HG03103 (cell line): Measurements from ENCODE around the gene MAGI2.
"Not testable (repeated sequence)": the region's sequence is repeated elsewhere in the genome, so short reads cannot be mapped to it uniquely, and the experiment has no call there.

Source experiments
- ATAC-seq: cut with Tn5 transposase; IDR thresholded peaks from one replicate; pipeline ENCODE4 v1.9.1; 2021; ENCODE audit warnings: low read depth; ENCODE audit not compliant: unreplicated experiment

The MAGI2 gene

GRCh38 chr7:79452032-79452494, 1.4 kb downstream of the MAGI2 start:
- no peak for ATAC-seq

- ATAC-seq: no peak
These were observed 1.9 kb downstream of the MAGI2 start for GRCh38 chr7:79451580-79451979.

GRCh38 chr7:79442766-79443165, 10.7 kb downstream of the MAGI2 start:
- not testable (repeated sequence) for ATAC-seq

- no peak for ATAC-seq
These were observed 17.1 kb downstream of the MAGI2 start for GRCh38 chr7:79436378-79436777.

GRCh38 chr7:79434867-79435266, 18.6 kb downstream of the MAGI2 start:
- ATAC-seq: no peak

GRCh38 chr7:79434098-79434497, 19.4 kb downstream of the MAGI2 start:
- no peak for ATAC-seq

GRCh38 chr7:79430391-79430790, 23.1 kb downstream of the MAGI2 start:
- ATAC-seq: no peak

GRCh38 chr7:79425665-79426064, 27.8 kb downstream of the MAGI2 start:
- ATAC-seq: no peak

- ATAC-seq: no peak
These were observed 31.7 kb downstream of the MAGI2 start for GRCh38 chr7:79421751-79422150.

GRCh38 chr7:79420464-79420863, 33.0 kb downstream of the MAGI2 start:
- no peak for ATAC-seq

- no peak for ATAC-seq
These were observed 38.6 kb downstream of the MAGI2 start for GRCh38 chr7:79414910-79415309.

- ATAC-seq: no peak
These were observed 40.6 kb downstream of the MAGI2 start for GRCh38 chr7:79412915-79413314.

GRCh38 chr7:79412438-79412837, 41.0 kb downstream of the MAGI2 start:
- no peak for ATAC-seq

- ATAC-seq: no peak
These were observed 43.1 kb downstream of the MAGI2 start for GRCh38 chr7:79410345-79410744.

GRCh38 chr7:79407351-79407750, 46.1 kb downstream of the MAGI2 start:
- ATAC-seq: no peak

GRCh38 chr7:79406371-79406770, 47.1 kb downstream of the MAGI2 start:
- no peak for ATAC-seq

- ATAC-seq: no peak
These were observed 48.1 kb downstream of the MAGI2 start for GRCh38 chr7:79405368-79405767.

- no peak for ATAC-seq
These were observed 49.6 kb downstream of the MAGI2 start for GRCh38 chr7:79403879-79404278.

- no peak for ATAC-seq
These were observed 50.0 kb downstream of the MAGI2 start for GRCh38 chr7:79403451-79403850.

- ATAC-seq: no peak
These were observed 52.2 kb downstream of the MAGI2 start for GRCh38 chr7:79401254-79401653.

GRCh38 chr7:79400222-79400621, 53.2 kb downstream of the MAGI2 start:
- ATAC-seq: no peak

GRCh38 chr7:79398138-79398749, 55.2 kb downstream of the MAGI2 start:
- ATAC-seq: no peak
